OCI-LY1 (cell line): ENCODE results near the gene NFAT5.

Source experiments
- H2AFZ ChIP-seq: fragments of 200-600 bp; sonication (generic), shearing (Covaris generic); 2 replicates; pipeline ENCODE4 v1.6.0; 2014; ENCODE audit warnings: antibody characterized with exemption, mild to moderate bottlenecking, low read length
- H3F3A ChIP-seq: fragments of 200-600 bp; sonication (generic), shearing (Covaris generic); 2 replicates; pipeline ENCODE4 v1.6.0; 2014; ENCODE audit warnings: mild to moderate bottlenecking, antibody characterized with exemption, low read length, moderate library complexity; ENCODE audit not compliant: insufficient read depth
- H3K27ac ChIP-seq: fragments of 200-600 bp; sonication (generic); 2 replicates; pipeline ENCODE4 v1.5.1; 2014; ENCODE audit warnings: low read length, mixed run types, mild to moderate bottlenecking, low read depth; ENCODE audit not compliant: poor library complexity, severe bottlenecking
- H3K27me3 ChIP-seq: fragments of 200-600 bp; sonication (generic); 2 replicates; pipeline ENCODE4 v1.6.0; 2014; ENCODE audit warnings: antibody characterized with exemption, mild to moderate bottlenecking, low read length, moderate library complexity; ENCODE audit not compliant: insufficient read depth
- H3K36me3 ChIP-seq: fragments of 200-600 bp; sonication (generic); 2 replicates; pipeline ENCODE4 v1.6.1; 2014; ENCODE audit warnings: mild to moderate bottlenecking, antibody characterized with exemption, low read length, moderate library complexity, mixed read lengths; ENCODE audit not compliant: insufficient read depth
- H3K4me1 ChIP-seq: fragments of 200-600 bp; sonication (generic); 2 replicates; pipeline ENCODE4 v1.5.1; 2014; ENCODE audit warnings: mild to moderate bottlenecking, low read length, moderate library complexity; ENCODE audit not compliant: insufficient read depth, severe bottlenecking
- H3K4me2 ChIP-seq: fragments of 200-600 bp; sonication (generic), shearing (Covaris generic); 2 replicates; pipeline ENCODE4 v1.6.1; 2014; ENCODE audit warnings: low read length
- H3K4me3 ChIP-seq: fragments of 200-600 bp; sonication (generic); 2 replicates; pipeline ENCODE4 v1.5.1; 2014; ENCODE audit warnings: low read length, low read depth, mild to moderate bottlenecking, mixed read lengths; ENCODE audit not compliant: poor library complexity, severe bottlenecking
- H3K79me2 ChIP-seq: fragments of 200-600 bp; shearing (Covaris generic); 2 replicates; pipeline ENCODE4 v1.6.1; 2016; ENCODE audit warnings: mixed run types, low read length, mixed read lengths; ENCODE audit not compliant: insufficient read depth
- H3K9ac ChIP-seq: fragments of 200-600 bp; sonication (generic), shearing (Covaris generic); 2 replicates; pipeline ENCODE4 v1.6.1; 2014; ENCODE audit warnings: mild to moderate bottlenecking, low read length, mixed read lengths
- H3K9me2 ChIP-seq: fragments of 200-600 bp; sonication (generic), shearing (Covaris generic); 2 replicates; pipeline ENCODE4 v1.6.1; 2014; ENCODE audit warnings: low read depth, mild to moderate bottlenecking, low read length, mixed read lengths
- H3K9me3 ChIP-seq: fragments of 200-600 bp; shearing (Covaris generic); 2 replicates; pipeline ENCODE4 v1.6.1; 2014; ENCODE audit warnings: low read length, mixed read lengths
- H4K20me1 ChIP-seq: fragments of 200-600 bp; sonication (generic), shearing (Covaris generic); 2 replicates; pipeline ENCODE4 v1.6.0; 2016; ENCODE audit warnings: mild to moderate bottlenecking, low read length; ENCODE audit not compliant: insufficient read depth
- EZH2 ChIP-seq: fragments of 200-600 bp; sonication (generic), shearing (Covaris generic); IDR thresholded peaks from 2 replicates; pipeline ENCODE4 v1.8.0; 2017; ENCODE audit warnings: borderline replicate concordance, mixed run types, mild to moderate bottlenecking, antibody characterized with exemption, low read length, moderate library complexity, mixed read lengths
- TF ChIP-seq, protein P1 (sequence below): fragments of 200-600 bp; sonication (generic), shearing (Covaris generic); IDR thresholded peaks from 2 replicates; pipeline ENCODE4 v1.5.1; 2017; ENCODE audit warnings: mild to moderate bottlenecking, antibody characterized with exemption, low read length, moderate library complexity, mixed read lengths

NFAT5 gene

DNA sequence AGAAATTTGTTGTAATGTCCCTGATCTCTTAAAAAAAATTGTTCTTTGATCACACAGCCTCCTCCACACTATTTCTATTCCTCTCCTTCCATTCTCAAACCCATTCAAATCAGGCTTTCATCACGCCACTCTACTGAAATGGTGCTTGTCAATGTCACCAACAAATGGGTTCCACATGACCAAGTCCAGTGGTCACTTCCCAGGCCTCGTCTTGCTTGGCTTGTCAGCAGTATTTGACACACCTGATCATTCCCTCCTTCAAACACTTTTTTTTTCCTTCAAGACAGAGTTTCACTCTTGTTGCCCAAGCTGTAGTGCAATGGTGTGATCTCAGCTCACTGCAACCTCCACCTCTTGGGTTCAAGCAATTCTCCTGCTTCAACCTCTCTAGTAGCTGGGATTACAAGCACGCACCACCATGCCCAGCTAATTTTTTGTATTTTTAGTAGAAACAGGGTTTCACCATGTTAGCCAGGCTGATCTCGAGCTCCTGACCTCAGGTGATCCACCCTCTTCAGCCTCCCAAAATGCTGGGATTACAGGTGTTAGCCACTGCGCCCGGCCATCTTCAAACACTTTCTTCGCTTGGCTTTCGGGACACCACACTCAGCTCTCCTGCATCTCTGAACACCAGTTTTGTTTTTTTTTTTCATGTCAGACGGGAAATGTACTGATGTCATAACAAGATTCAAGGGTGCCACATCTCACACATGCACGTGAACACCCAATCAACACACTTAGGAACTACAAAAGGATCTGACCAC is 142.3 kb downstream of the NFAT5 start:
- no peak overlapping the region for H2AFZ ChIP-seq
- no peaks in the 10 kb centered on the region; the same call in 1 of the 2 replicates for H3F3A ChIP-seq
- H3K9ac ChIP-seq: no peak overlapping the region
- no peak overlapping the region for H3K27ac ChIP-seq
- H3K27me3 ChIP-seq: no peaks in the 10 kb centered on the region
- H3K4me2 ChIP-seq: no peak overlapping the region
- H3K4me1 ChIP-seq: no peaks in the 10 kb centered on the region
- H3K79me2 ChIP-seq: no peaks in the 10 kb centered on the region
- no peaks in the 10 kb centered on the region for H3K9me3 ChIP-seq
- H4K20me1 ChIP-seq: no peaks in the 10 kb centered on the region
- no peak overlapping the region for H3K4me3 ChIP-seq
- H3K9me2 ChIP-seq: no peaks in the 10 kb centered on the region
- TF ChIP-seq, protein P1, sequence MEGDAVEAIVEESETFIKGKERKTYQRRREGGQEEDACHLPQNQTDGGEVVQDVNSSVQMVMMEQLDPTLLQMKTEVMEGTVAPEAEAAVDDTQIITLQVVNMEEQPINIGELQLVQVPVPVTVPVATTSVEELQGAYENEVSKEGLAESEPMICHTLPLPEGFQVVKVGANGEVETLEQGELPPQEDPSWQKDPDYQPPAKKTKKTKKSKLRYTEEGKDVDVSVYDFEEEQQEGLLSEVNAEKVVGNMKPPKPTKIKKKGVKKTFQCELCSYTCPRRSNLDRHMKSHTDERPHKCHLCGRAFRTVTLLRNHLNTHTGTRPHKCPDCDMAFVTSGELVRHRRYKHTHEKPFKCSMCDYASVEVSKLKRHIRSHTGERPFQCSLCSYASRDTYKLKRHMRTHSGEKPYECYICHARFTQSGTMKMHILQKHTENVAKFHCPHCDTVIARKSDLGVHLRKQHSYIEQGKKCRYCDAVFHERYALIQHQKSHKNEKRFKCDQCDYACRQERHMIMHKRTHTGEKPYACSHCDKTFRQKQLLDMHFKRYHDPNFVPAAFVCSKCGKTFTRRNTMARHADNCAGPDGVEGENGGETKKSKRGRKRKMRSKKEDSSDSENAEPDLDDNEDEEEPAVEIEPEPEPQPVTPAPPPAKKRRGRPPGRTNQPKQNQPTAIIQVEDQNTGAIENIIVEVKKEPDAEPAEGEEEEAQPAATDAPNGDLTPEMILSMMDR: no peak
- no peak for TF ChIP-seq EZH2
- peaks cover 4% of the 10 kb centered on the region; the same call in 1 of the 2 replicates for H3K36me3 ChIP-seq

DNA sequence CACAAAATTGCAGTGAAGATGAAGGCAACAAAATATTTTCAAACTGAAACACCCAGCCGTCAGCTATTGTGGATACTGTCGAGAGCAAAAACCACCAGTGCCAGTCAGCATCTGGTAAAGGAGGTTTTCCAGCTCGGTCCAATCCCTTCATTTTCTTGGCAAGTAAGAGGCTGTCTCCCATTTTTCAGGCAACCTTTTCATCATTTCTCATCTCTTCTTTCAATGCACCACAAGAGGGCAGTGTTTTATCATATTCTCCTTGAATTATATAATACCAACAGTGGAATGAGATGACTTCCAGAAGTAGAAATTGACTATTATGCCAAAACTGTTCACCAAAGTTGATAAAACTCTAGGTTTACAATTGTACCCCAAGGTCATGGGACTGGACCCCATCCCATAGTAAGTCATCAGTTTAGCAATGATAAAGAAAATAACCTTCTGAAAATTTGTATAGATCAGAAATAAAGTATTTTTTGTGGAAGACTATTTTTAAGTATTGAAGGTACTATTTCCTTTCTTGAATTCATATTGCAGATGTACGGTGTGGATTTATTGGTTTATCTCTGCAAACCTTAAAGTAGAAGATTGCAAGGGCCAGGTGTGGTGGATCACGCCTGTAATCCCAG is 143.8 kb downstream of the NFAT5 start:
- peaks cover 4% of the 10 kb centered on the region; the same call in 1 of the 2 replicates for H3K36me3 ChIP-seq
- H3K27me3 ChIP-seq: no peaks in the 10 kb centered on the region
- no peak overlapping the region for H2AFZ ChIP-seq
- TF ChIP-seq, protein P1: peak; percentile 81
- TF ChIP-seq EZH2: no peak
- H3K9ac ChIP-seq: no peak overlapping the region
- H3K9me2 ChIP-seq: no peaks in the 10 kb centered on the region
- H3K9me3 ChIP-seq: no peaks in the 10 kb centered on the region
- H3K4me1 ChIP-seq: no peaks in the 10 kb centered on the region
- no peak overlapping the region for H3K27ac ChIP-seq
- no peak overlapping the region for H3K4me3 ChIP-seq
- H3K79me2 ChIP-seq: no peaks in the 10 kb centered on the region
- H3K4me2 ChIP-seq: no peak overlapping the region
- H3F3A ChIP-seq: no peaks in the 10 kb centered on the region; the same call in 1 of the 2 replicates
- H4K20me1 ChIP-seq: no peaks in the 10 kb centered on the region

DNA sequence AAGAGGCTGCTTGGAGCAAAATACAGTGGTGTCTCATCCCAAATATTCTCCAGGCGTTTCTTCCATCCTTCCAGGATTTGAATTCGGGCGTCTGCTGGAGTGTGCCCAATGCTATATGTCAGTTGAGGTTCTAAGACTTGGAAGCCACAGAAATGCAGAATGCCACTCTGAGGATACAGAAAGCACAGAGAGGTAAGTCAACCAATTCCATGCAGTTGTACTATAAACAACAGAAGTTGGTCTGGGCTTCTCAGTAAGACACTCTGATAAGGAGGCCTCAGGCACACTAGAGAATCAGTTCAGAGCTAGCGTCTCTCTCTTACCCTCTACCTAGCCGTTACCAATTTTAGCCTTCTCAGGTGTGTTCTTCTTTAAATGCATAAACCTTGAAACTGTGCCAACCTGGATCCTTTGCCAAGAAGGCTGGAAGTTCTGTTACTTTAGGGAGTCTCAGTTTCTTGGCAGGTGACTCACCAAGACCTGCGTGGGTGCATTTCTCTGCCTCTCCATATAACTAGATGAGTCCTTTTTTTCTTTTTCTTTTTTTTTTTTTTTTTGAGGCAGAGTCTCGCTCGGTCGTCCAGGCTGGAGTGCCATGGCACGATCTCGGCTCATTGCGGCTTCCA is 145.5 kb downstream of the NFAT5 start:
- no peaks in the 10 kb centered on the region for H3K9me3 ChIP-seq
- no peak overlapping the region for H3K27ac ChIP-seq
- H3K9me2 ChIP-seq: no peaks in the 10 kb centered on the region
- no peaks in the 10 kb centered on the region for H3K4me1 ChIP-seq
- no peaks in the 10 kb centered on the region for H3K79me2 ChIP-seq
- H3K4me3 ChIP-seq: no peak overlapping the region
- peaks cover 9% of the 10 kb centered on the region; the same call in 1 of the 2 replicates for H3K36me3 ChIP-seq
- no peaks in the 10 kb centered on the region for H3K27me3 ChIP-seq
- no peak overlapping the region for H2AFZ ChIP-seq
- H3K9ac ChIP-seq: no peak overlapping the region
- TF ChIP-seq, protein P1: no peak
- TF ChIP-seq EZH2: no peak
- no peaks in the 10 kb centered on the region for H4K20me1 ChIP-seq
- no peaks in the 10 kb centered on the region; the same call in 1 of the 2 replicates for H3F3A ChIP-seq
- H3K4me2 ChIP-seq: no peak overlapping the region
